ENCODE results near the gene EIF3K.

EIF3K gene

DNA sequence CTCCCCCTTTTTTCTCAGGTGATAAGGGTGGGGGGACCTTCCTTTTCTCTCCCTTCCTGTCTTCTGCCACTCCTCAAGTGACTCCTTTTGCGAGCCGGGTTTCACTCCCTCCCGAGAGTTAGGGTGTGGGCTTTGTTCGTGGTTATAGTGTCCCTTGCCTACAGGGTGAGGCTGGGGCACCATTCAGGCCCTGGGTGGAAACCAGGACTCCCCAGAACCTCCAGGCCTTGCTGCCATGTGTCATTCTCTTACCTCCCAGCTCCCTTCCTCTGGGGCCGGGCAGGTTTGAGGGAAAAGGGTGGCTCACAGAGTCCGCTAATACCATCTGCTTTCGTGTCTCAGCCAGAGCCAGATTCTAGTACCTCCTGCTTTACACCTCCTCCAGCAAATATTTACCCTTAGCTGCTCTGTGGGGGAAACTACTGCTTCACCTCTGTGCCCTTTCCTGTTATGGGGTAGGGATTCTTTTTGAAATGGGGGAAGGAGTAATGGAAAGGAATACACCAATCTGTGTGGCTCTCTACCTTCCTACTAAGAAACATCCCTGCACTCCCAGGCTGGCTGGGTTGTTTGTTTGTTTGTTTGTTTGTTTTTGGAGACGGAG lies 31.3 kb downstream of the EIF3K start:
- no peak for DNase-seq (ENCODE audit: low read depth)

DNA sequence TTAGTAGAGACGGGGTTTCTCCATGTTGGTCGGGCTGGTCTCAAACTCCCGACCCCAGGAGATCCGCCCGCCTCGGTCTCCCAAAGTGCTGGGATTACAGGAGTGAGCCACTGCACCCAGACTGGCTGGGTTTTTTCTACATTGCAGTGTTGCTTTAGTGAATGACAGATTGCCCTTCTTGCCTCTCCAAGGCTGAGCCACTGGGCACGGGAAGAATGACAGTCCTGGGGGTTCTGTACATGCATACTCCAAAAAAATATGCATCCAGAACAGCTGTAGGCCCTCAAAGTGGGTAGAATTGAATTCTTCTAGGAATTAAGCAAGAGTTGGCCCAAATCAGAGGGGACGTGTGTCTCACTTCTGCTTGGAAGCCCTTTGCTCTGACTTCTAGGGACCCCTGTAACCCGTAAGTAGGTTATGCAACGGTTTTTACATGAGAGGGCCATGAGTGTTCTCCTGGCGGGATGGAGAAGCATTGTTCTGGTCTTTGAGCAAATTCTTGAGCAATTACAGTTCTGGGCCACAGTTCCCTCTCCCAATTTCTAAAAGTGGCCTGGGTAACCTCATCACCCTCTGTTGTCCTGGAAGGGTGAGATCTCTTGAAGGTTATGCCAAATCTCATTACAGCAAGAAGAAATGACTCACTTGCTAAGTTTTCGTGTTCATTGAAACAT lies 32.1 kb downstream of the EIF3K start:
- no peak for DNase-seq (ENCODE audit: low read depth)

DNA sequence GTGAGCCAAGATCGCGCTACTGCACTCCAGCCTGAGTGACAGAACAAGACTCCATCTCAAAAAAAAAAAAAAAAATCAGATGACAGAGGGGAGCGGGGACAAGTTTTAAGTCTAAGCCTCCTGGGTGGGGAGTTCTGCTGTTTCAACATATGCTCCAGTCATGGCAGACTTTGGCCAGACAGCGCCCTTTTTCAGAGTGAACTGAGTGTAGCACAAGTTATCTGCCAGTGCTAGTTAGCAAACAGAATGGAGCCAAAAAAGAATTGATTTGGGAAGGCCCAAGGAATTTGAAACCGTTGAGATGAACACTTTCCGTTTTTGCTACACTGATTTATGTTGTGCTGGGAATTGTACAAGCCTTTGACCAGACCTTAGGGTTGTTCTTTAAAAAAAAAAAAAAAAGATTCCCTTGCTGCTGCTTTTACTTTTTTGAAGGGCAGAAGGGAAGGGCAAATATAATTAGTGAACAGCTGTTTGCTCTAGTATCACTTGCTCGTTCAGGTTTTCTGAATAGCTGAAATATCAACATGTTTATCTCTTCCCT lies 34.1 kb downstream of the EIF3K start:
- no peak for DNase-seq (ENCODE audit: low read depth)

DNA sequence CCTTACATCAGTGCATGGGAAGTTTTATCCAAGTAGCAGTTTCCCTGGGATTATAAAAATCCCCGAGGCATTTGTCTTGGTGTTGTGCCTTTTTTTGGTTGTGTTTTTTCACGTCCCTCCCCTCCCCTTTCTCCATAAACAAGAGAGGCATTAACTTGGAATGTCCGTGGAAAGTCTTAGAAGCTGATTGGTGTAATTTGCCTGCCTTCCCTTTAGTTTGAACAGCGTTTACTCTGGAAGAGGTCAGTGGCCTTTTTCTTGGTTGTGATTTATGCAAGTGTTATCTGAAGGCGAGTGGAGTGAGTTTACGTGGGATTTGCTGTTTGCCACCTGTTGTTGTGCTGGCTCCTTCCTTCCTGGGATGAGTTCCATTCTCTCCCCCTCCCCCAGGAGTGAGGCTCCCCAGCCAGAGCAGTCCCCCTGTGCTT lies 35.7 kb downstream of the EIF3K start:
- no peak for DNase-seq (ENCODE audit: low read depth)

DNA sequence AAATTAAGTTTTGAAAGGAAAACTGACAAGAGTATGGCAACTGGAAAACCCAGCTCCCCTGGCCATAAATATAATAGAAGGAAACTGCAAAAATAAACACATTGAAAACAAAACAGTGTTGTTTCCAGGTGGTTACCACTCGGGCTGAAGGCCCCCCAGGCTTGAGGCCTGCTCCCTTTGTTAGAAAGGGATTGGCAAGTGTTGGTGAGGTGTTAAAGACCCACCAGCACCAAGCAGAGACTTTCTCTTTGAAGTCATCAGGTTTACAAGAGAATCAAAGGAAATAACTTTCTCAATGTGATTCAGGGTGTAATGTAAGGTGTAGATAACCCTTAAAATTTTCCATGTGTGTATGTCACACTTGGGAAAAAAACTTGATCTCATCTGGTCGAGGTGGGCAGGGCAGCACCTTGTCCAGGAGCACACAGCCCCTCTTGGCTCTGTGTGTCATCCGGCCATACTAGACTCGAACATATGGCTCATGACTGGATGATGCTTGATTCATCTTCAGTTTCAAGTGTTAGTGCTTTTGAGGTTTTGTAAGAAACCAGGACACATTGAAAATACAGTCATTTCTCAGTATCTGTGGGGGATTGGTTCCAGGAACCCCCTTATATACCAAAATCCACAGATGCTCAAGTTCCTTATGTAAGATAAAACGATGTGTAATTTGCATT lies 36.3 kb downstream of the EIF3K start:
- no peak for DNase-seq (ENCODE audit: low read depth)

DNA sequence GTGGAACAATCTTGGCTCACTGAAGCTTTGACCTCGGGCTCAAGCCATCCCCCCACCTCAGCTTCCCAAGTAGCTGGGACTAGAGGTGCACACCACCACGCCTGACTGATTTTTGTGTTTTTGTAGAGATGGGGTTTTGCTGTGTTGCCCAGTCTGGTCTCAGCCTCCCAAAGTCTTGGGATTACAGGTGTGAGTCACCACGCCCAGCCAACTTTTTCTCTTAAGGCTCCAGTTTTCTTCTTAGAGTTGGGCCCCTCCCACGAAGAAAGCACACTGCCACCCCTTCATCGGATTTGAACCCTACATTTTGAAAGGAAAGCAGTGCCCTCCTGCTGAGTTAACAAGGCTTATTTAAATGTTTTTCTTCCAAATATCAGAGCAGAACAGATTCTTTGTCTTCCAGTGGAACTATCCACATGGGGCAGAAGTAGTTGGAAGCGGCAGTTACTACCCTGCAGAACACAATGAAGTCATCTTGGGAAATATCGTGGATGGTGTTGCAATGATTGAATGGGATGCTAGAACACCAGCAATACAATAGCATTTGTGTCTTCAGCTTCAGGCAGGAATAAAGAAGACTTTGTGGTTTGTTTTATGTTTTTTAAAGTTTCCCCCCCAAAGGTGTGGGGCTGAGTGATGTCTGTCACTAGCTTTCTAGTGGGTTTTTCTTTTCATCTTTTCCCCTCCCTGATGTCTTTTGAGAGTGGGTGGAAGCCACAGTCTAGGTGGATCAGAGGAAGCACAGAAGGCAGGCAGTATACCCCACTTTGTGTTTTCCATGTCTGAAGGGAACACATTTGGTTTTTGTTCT lies 37.4 kb downstream of the EIF3K start:
- DNase-seq (ENCODE audit: low read depth): no peak

DNA sequence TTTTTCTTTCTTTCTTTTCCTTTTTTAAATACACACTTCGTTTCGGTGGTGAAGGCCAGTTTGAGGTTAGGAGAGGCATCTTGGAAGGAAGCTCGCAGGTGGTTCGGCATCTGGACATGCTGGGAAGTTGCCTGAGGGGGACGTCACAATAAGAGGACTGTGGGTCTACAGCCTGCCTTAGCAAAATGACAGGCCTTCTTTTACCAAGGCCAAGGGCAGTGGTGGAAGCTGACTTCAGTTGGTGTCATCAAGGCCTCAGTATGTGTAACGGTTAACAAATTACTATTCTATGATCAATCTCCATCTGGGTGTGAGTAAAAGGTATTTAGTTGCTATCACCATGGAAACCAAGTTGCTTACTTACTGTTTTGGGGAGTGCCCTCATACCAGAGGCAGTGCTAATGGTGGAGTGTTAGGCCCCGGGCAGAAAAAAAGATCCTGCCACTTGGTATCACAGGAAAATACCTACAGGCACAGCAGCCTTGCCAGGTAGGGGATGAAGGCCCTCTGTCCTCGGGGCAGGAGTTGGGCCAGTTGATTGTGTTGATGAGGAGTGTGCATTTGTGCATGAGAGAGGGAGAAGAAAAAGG lies 38.7 kb downstream of the EIF3K start:
- no peak for DNase-seq (ENCODE audit: low read depth)

DNA sequence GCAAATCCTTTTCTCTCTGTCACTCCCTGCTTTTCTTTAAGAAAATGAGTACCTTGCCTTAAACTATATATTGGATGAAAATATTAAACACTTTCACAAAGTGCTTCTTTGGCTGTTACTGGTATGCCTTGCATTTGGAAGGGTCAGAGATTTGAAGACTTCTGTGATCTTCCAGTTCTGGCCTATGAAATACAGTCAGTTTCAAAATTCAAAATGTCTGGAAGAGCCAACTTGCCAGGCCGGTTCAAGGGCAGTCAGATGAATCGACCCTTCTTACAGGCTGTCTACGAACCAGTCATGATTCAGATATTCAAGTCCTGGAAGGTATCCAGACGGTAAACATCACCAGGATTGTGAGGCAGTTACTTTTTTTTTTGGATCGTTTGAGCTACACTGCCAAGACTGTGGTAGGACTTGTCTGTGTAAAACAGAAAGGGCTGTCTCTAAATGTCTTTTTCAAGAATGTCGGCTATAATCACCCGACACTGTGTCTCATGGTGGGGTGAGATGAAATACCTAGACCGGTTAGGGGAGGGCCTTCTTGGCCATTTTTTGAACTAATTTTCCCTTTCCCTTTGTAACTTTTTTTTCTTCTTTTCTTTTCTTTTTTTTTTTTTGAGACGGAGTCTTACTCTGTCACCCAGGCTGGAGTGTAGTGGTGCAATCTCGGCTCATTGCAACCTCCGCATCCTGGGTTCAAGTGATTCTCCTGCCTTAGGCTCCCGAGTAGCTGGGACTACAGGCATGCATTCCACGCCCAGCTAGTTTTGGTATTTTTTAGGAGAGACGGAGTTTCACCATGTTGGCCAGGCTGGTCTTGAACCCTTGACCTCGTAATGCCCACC lies 39.7 kb downstream of the EIF3K start:
- no peak for DNase-seq (ENCODE audit: low read depth)

DNA sequence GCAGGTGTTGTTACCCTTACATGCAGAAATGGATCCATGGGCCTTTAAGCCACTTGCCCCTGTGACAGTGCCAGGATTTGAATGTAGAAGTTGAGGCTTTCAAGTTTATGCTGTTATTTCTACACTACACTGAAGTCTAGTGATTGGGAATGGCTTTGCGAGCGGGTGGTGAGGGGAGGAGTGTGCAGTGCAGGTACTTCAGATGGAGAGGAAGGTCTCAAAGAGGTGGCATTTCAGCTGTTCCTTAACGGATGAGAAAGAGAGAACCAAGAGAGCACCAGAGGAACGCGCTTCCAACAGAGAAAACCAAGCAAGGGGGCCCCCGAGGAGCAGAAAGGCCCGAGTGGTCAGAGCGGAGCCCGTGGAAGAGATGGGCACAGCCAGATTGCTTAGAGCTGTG lies 41.7 kb downstream of the EIF3K start:
- no peak for DNase-seq (ENCODE audit: low read depth)

DNA sequence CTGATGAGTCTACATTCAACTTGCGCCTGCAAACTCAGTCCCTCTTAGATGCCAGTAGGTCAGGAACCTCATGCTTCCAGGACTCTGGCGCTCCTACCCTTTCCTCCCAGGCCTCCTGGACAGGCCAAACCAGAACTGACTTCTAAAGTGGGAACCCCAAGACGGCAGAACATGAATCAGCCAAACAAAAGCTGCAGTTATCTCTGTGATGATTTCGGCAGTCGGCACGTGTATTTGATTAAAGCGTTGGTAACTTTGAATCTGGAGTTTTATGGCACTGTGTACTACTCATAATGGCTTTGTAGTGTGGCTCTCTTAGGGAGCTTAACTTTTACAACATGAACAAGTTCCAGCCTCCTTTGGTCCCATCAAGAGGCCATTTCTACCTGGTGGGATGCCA lies 42.1 kb downstream of the EIF3K start:
- no peak for DNase-seq (ENCODE audit: low read depth)

DNA sequence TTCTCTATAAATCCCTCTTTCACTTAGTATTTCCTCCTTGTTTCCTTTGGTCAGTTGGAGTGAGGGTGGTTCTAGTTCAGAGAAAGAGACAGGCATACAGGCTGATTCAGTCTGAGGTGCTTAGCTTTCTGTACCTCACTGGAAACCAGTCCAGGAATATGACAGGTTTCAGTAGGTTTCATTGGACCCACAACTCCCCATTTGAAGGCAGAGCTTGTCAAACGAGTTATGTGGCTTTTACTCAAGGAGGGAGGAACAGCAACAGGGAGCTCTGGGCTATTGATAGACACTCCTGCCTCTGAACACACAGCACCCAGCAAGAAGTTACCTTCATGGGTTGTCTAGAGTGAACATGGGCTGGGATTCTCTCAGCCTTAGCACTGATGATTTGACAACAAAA lies 43.0 kb downstream of the EIF3K start:
- DNase-seq (ENCODE audit: low read depth): no peak

DNA sequence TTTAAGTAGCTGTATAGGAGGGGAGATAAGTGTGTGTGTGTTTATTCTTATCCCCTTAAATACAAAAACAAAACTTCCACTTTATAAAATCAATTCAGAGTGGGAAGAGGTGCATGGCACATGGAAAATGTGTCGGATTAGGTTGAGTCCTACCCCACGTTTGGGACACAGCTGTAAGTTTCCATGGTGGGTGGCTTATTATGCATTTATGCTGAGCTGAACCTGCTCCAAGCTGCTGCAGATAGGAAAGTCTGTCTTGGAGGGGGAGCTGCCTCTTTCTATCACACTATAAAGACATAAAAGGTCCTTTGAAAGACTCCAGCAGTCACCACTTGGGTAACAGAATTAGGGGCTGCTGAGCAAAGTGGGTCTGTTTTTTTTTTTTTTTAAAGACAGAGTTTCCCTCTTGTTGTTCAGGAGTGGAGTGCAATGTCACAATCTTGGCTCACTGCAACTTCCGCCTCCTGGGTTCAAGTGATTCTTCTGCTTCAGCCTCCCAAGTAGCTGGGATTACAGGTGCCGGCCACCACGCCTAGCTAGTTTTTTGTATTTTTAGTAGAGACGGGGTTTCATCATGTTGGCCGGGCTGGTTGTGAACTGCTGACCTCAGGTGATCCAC lies 43.7 kb downstream of the EIF3K start:
- no peak for DNase-seq (ENCODE audit: low read depth)

DNA sequence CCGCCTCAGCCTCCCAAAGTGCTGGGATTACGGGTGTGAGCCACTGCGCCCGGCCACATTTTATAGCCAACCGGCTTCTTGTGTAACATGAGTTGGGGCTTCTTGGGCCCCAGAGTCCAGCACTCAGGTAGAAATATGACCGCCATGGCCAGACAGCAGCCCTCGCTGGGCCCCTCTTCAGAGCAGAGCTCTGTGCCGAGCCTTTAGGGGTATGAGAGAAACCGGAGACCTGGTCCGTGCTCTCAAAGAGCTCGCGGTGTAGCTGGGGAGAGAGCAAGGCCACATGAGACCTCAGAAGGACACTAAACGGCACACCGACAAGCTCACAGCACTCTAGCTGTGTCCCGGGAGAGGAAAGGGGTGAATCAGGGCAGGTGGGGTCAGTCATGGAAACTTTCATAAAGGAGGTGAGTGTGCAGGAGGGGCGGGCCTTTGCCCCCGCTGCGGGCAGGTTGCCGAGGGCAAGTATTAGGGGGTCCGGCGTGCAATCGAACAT lies 44.2 kb downstream of the EIF3K start:
- no peak for DNase-seq (ENCODE audit: low read depth)

DNA sequence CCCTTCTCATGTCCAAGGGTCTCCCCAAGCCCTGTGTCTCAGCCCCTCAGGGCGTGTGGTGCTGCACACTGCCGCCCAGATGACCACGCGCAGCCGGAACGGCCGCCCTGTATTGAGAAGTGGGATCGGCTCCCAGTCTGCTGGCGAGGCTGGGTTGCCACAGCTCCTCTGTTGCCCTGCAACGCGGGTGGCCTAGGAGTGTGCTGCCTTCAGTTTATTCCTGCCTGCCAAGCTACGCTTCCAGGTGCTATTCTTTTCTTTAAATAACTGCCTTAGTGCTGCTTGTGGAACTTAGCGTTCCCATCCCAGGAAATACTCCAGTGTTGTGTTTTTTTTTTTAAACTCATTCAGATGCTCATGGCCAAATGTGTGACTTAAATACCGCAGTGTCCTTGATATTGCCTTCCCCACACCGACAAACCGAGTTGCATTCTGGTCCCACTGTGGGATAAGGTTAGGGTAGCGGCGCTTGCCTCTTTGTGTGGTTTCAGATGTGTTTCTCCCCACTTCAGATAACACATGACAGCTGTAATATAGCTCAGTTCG lies 45.0 kb downstream of the EIF3K start:
- no peak for DNase-seq (ENCODE audit: low read depth)

DNA sequence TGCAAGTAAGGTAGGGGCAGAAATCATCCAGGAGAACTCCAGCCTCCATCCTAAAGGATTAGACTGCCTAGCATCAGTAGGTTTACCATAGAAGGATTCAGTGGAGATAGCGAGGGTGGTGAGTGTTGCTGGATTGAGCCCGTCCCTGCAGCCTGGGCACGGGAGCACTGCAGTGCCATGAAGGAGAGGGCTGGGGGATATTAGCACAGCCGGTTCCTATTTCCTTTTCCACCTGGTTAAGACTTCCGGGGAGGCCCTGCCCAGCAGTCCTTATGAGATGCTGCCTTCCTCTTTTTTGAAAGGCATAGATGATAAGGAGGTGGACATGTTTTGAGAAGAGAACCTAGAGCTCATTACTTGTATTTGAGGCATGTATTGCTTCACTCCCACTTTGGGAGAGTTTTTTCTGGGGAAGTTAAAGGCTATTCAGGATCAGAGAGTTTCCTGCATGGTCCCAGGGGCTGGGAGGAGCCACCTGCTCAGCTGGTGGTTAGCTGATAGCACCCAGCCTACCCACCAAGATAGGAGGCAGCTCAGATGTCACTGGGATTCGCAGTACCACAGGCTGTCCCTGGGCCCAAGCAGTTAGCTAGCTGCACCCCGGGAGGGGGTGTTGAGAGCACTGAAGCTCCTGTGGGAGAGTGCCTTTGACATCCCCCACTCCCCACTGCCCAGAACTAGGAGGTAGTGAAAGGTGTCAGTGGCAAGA lies 45.7 kb downstream of the EIF3K start:
- no peak for DNase-seq (ENCODE audit: low read depth)

DNA sequence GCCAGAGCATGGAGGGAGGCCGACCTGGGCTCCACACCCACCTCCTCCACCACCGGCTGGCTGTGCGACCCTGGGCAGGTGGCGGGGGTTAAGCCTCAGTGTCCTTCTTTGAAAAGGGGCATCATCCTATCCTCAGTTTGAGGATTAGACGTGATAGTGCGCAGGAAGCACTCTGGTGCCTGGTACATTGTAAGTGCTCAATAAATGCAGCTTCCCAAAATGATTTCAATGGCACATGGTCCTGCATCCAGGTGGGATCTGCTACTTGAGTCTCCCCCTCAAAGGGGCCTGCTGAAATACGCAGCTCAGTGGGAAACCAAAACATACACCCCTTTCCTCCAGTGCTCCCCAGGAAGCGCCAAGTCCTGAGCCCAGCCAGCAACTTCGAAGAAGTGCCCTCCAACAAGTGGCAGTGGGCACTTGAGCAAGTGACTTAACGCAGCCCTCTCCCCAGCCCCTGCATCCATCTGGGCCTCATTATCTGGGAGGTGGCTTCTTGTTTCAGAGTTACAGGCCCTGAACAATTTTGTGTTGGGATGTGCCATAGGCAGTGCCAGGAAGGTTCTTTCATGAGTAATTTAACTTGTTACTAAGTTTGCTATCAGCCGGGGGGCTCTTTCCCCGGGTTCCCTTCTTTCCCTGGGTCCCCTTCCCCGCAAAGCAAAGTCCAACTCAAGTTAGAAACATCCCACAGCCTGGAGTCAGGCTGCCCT lies 46.4 kb downstream of the EIF3K start:
- no peak for DNase-seq (ENCODE audit: low read depth)

DNA sequence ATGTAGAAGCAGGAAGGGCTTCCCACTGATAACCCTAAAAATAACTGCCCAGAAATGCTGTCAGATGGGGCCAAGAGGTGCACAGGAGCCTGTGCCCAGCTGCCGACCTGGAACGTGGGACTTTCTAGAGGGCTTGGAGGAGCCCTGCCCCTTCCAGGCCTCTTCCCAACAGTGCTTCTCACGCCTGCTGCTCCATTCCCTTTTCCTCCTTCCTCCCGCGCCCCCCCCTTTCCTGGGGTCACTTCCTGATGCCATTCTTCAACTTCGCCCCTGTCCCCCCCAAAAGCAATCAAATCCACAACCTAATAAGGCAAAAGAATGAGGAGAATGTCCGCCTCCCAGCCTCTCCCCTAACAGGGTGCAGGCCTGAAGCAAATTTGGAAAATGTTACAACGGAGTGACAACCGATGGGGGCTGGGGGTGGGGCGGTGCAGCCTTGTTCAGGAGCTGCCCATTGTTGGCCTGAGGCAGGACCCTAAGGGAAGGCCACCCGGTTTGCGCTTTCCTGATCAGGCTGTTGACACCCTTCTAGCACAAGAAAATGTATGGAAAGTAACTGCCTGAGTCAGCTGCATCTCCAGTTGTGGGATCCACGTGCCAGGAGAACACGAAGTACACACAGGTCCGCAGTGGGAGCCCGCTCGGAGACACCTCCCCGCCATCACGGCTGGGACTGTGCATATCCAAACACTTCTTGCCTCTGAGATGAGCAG lies 47.1 kb downstream of the EIF3K start:
- no peak for DNase-seq (ENCODE audit: low read depth)
